ENCODE results near the gene PRKAG2.

Gene PRKAG2

GRCh38 chr7:151623766-151624165 lies 253.1 kb downstream of the PRKAG2 start:
- no peak for DNase-seq (ENCODE audit: low read depth in 2 of 2)

- DNase-seq (ENCODE audit: low read depth in 2 of 2): no peak
Observed at GRCh38 chr7:151621961-151622360, 255.0 kb downstream of the PRKAG2 start.

GRCh38 chr7:151616443-151617213 lies 260.3 kb downstream of the PRKAG2 start:
- no peak for DNase-seq (ENCODE audit: low read depth in 2 of 2)

- DNase-seq (ENCODE audit: low read depth in 2 of 2): no peak
Observed at GRCh38 chr7:151615784-151616183, 261.1 kb downstream of the PRKAG2 start.

- DNase-seq (ENCODE audit: low read depth in 2 of 2): no peak
Observed at GRCh38 chr7:151615058-151615457, 261.9 kb downstream of the PRKAG2 start.

GRCh38 chr7:151614019-151614418 lies 262.9 kb downstream of the PRKAG2 start:
- no peak for DNase-seq (ENCODE audit: low read depth in 2 of 2)

GRCh38 chr7:151611878-151612277 lies 265.0 kb downstream of the PRKAG2 start:
- DNase-seq (ENCODE audit: low read depth in 2 of 2): no peak

GRCh38 chr7:151611041-151611440 lies 265.9 kb downstream of the PRKAG2 start:
- DNase-seq (ENCODE audit: low read depth in 2 of 2): no peak

GRCh38 chr7:151608031-151608551 lies 268.8 kb downstream of the PRKAG2 start:
- DNase-seq (ENCODE audit: low read depth in 2 of 2): no peak

- DNase-seq (ENCODE audit: low read depth in 2 of 2): no peak
Observed at GRCh38 chr7:151607464-151607867, 269.4 kb downstream of the PRKAG2 start.

GRCh38 chr7:151603951-151604350 lies 273.0 kb downstream of the PRKAG2 start:
- no peak for DNase-seq (ENCODE audit: low read depth in 2 of 2)

GRCh38 chr7:151601521-151602305 lies 275.2 kb downstream of the PRKAG2 start:
- no peak for DNase-seq (ENCODE audit: low read depth in 2 of 2)

GRCh38 chr7:151600331-151600730 lies 276.6 kb downstream of the PRKAG2 start:
- no peak for DNase-seq (ENCODE audit: low read depth in 2 of 2)

- peak in 1 of 2 donors; percentile 8 for DNase-seq (ENCODE audit: low read depth in 2 of 2)
Observed at GRCh38 chr7:151599401-151600227, 277.3 kb downstream of the PRKAG2 start.

GRCh38 chr7:151597541-151598444 lies 279.1 kb downstream of the PRKAG2 start:
- DNase-seq (ENCODE audit: low read depth in 2 of 2): no peak

- DNase-seq (ENCODE audit: low read depth in 2 of 2): no peak
Observed at GRCh38 chr7:151595702-151596350, 281.1 kb downstream of the PRKAG2 start.

GRCh38 chr7:151592868-151593486 lies 283.9 kb downstream of the PRKAG2 start:
- DNase-seq (ENCODE audit: low read depth in 2 of 2): no peak

- no peak for DNase-seq (ENCODE audit: low read depth in 2 of 2)
Observed at GRCh38 chr7:151592330-151592729, 284.6 kb downstream of the PRKAG2 start.

- DNase-seq (ENCODE audit: low read depth in 2 of 2): no peak
Observed at GRCh38 chr7:151591866-151592265, 285.0 kb downstream of the PRKAG2 start.
